K562 (cell line): ENCODE measurements around the gene ZNF618. TPM values are rescaled to one million over a fixed set of nuclear protein-coding genes. Genes with fewer than 3 reads are reported as not detected.

Source experiments
- ATAC-seq: fragments of 200-7000 bp; cut with Tn5 transposase; 3 replicates; pipeline ENCODE4 v1.9.1; 2020; ENCODE audit warnings: moderate library complexity
- BruUV-seq: library from RNA; stranded (reverse); fragments of 400-500 nt; replicated peaks from 2 replicates; lab custom pipeline; 2021; lab: Mats Ljungman, UMichigan
- CTCF ChIA-PET: fragments of 300-600 bp; formaldehyde crosslinking; extraction: SDS; loops from one replicate; lab custom pipeline; 2021; ENCODE audit warnings: low intra/inter-chr PET ratio; lab: Yijun Ruan, JAX
- POLR2A ChIA-PET: fragments of 300-600, 350-650 bp; sonication (Branson Sonifier 250); formaldehyde crosslinking; extraction: SDS; loops from one replicate; lab custom pipeline; 2021; ENCODE audit warnings: antibody characterized with exemption, inconsistent platforms; lab: Yijun Ruan, JAX
- DNase-seq, 4 experiments: peaks; one replicate each; pipeline versions ENCODE4 v3.0.0 to v3.0.0-alpha.2; 2011 to 2018; ENCODE audit warnings: low spot score in 3 of 4, mixed read lengths in 3 of 4; ENCODE audit errors: extremely low read depth in 1 of 4
- FAIRE-seq: peaks from 2 replicates; lab custom pipeline; 2011; peaks lifted over from hg19 to GRCh38; lab: Jason Lieb, UNC
- H2AFZ ChIP-seq: 2 replicates; pipeline ENCODE4 v1.6.0; 2011; ENCODE audit warnings: low read depth, low read length, control low read depth, inconsistent platforms
- H3K27ac ChIP-seq: fragments of 200-600 bp; 3 replicates; pipeline ENCODE4 v1.8.0; 2011; ENCODE audit warnings: low read depth, mild to moderate bottlenecking, control low read depth, inconsistent platforms, low read length, moderate library complexity, mixed read lengths; ENCODE audit errors: extremely low read depth
- H3K27me3 ChIP-seq, 2 experiments: fragments of 300-600 bp in 1 of 2; 2 replicates in 1 of 2; 3 replicates in 1 of 2; pipeline versions ENCODE4 v1.6.0 to v1.8.0; 2011; ENCODE audit warnings: inconsistent platforms in 2 of 2, low read length in 2 of 2, mild to moderate bottlenecking in 1 of 2, mixed read lengths in 1 of 2, moderate library complexity in 1 of 2; ENCODE audit not compliant: control insufficient read depth in 2 of 2, insufficient read depth in 2 of 2
- H3K36me3 ChIP-seq: fragments of 300-600 bp; 3 replicates; pipeline ENCODE4 v1.8.0; 2011; ENCODE audit warnings: mild to moderate bottlenecking, low read length, inconsistent platforms; ENCODE audit not compliant: control insufficient read depth, insufficient read depth
- H3K4me1 ChIP-seq, 2 experiments: fragments of 200-600 bp in 1 of 2; replicated peaks in 1 of 2; 2 replicates in 1 of 2; 3 replicates in 1 of 2; pipeline versions ENCODE4 v1.5.1 to v1.8.0; 2011; ENCODE audit warnings: inconsistent platforms in 2 of 2, low read length in 2 of 2, mild to moderate bottlenecking in 1 of 2, mixed read lengths in 1 of 2, moderate library complexity in 1 of 2; ENCODE audit not compliant: control insufficient read depth in 2 of 2, insufficient read depth in 2 of 2
- H3K4me2 ChIP-seq: 2 replicates; pipeline ENCODE4 v1.6.1; 2011; ENCODE audit warnings: low read length, control low read depth, inconsistent platforms, mixed read lengths; ENCODE audit not compliant: insufficient read depth
- H3K4me3 ChIP-seq: fragments of 200-600 bp; sonication (generic), shearing (Covaris generic); 2 replicates; pipeline ENCODE4 v1.5.1; 2016; ENCODE audit warnings: control low read depth, inconsistent platforms
- H3K79me2 ChIP-seq: fragments of 200-600 bp; 3 replicates; pipeline ENCODE4 v1.8.0; 2011; ENCODE audit warnings: low read length, inconsistent platforms; ENCODE audit not compliant: control insufficient read depth, insufficient read depth
- H3K9ac ChIP-seq, 2 experiments: 2 replicates each; pipeline versions ENCODE4 v1.6.0 to v1.6.1; 2011; ENCODE audit warnings: low read depth in 2 of 2, low read length in 2 of 2, control low read depth in 1 of 2, inconsistent platforms in 1 of 2, mild to moderate bottlenecking in 1 of 2, mixed read lengths in 1 of 2; ENCODE audit not compliant: insufficient read depth in 1 of 2
- H3K9me1 ChIP-seq: one replicate; pipeline ENCODE4 v1.6.0; 2011; ENCODE audit warnings: inconsistent platforms, mild to moderate bottlenecking, low read length, moderate library complexity; ENCODE audit not compliant: control insufficient read depth, insufficient read depth
- H3K9me3 ChIP-seq: replicated peaks from 2 replicates; pipeline ENCODE4 v1.5.1; 2011; ENCODE audit warnings: low read depth, low read length, inconsistent platforms; ENCODE audit not compliant: control insufficient read depth, insufficient read depth
- H4K20me1 ChIP-seq: replicated peaks from 2 replicates; pipeline ENCODE4 v1.6.1; 2011; ENCODE audit warnings: low read length, inconsistent platforms, mixed read lengths; ENCODE audit not compliant: control insufficient read depth, insufficient read depth
- BRCA1 ChIP-seq, 2 experiments: fragments of 450-650 bp in 1 of 2; sonication (generic) in 1 of 2; formaldehyde crosslinking in 1 of 2; IDR thresholded peaks; 2 replicates each; pipeline versions ENCODE4 v1.5.0 to v1.6.1; 2017 to 2020; ENCODE audit warnings: mild to moderate bottlenecking in 1 of 2, missing genetic modification reagents in 1 of 2
- E2F3 ChIP-seq: fragments of 250-450 bp; sonication (Bioruptor Pico); IDR thresholded peaks from 2 replicates; pipeline ENCODE4 v1.4.0; 2020; ENCODE audit warnings: mild to moderate bottlenecking
- E2F5 ChIP-seq: sonication (generic); formaldehyde crosslinking; IDR thresholded peaks from 2 replicates; pipeline ENCODE4 v1.8.0; 2022; ENCODE audit warnings: mild to moderate bottlenecking, missing genetic modification reagents
- GABPA ChIP-seq: fragments of 200-800 bp; sonication (Bioruptor generic); conservative IDR thresholded peaks from 2 replicates; pipeline ENCODE4 v1.6.1; 2016; ENCODE audit warnings: low read depth, missing genetic modification characterization, missing compliant biosample characterization
- ILK ChIP-seq: fragments of 450-650 bp; IDR thresholded peaks from 2 replicates; pipeline ENCODE4 v1.6.1; 2016; ENCODE audit warnings: missing genetic modification characterization, low read depth, mild to moderate bottlenecking, missing compliant biosample characterization, moderate library complexity, borderline replicate concordance
- IRF2 ChIP-seq: sonication (generic); formaldehyde crosslinking; IDR thresholded peaks from 2 replicates; pipeline ENCODE4 v1.8.1; 2022; ENCODE audit warnings: mild to moderate bottlenecking, missing genetic modification reagents
- MTA1 ChIP-seq: fragments of 450-650 bp; IDR thresholded peaks from 2 replicates; pipeline ENCODE4 v1.6.1; 2017; ENCODE audit warnings: borderline replicate concordance
- MTA3 ChIP-seq: fragments of 450-650 bp; formaldehyde crosslinking; IDR thresholded peaks from 2 replicates; pipeline ENCODE4 v1.6.1; 2017; ENCODE audit warnings: mild to moderate bottlenecking, borderline replicate concordance
- PTTG1 ChIP-seq: fragments of 450-650 bp; IDR thresholded peaks from 2 replicates; pipeline ENCODE4 v1.6.1; 2016; ENCODE audit warnings: low read depth, mild to moderate bottlenecking, missing genetic modification characterization, missing compliant biosample characterization
- ZNF277 ChIP-seq: fragments of 250-450 bp; sonication (Bioruptor Pico); IDR thresholded peaks from 2 replicates; pipeline ENCODE4 v1.8.0; 2022; ENCODE audit warnings: inconsistent platforms, mild to moderate bottlenecking, moderate library complexity, borderline replicate concordance
- WGBS: fragments of 100-300 bp; shearing (Covaris generic); methylation state at CpG from one replicate; pipeline ENCODE4 v1.1.6; 2016; ENCODE audit warnings: low coverage, mixed read lengths; ENCODE audit not compliant: insufficient coverage; ENCODE audit errors: missing lambda C conversion rate; 5-methylcytosine and 5-hydroxymethylcytosine counted together
- in situ Hi-C: fragments of 300-500 bp; cut with MboI; formaldehyde crosslinking; loops from 4 replicates; pipeline ENCODE4 v1.15.0; 2018; ENCODE audit warnings: inconsistent platforms, mixed read lengths
- intact Hi-C: fragments of 100-400 bp; cut with micrococcal nuclease; formaldehyde crosslinking; loops from 2 replicates; pipeline ENCODE4 v1.14.2; 2022
- polyA plus RNA-seq, 8 experiments: library from polyadenylated mRNA; depleted of rRNA in 4 of 8; stranded (reverse) in 5 of 8; unstranded in 3 of 8; fragments of >200 nt; fragmentation: Nextera tagmentation in 2 of 8; fragmentation: Illumina TruSeq in 1 of 8; extraction: Ambion mirVana in 2 of 8; extraction: Trizol in 1 of 8; gene quantifications; 2 replicates each; pipeline versions ENCODE4 v1.2.1 to v1.2.3, GENCODE V29; 2011 to 2014; ENCODE audit warnings: inconsistent platforms in 1 of 8, missing spikeins in 1 of 8
- total RNA-seq, 7 experiments: library from RNA; depleted of rRNA in 6 of 7; stranded (reverse); fragments of >200 nt in 6 of 7; fragmentation: Illumina TruSeq in 2 of 7; extraction: Trizol in 2 of 7; gene quantifications; 2 replicates each; pipeline versions ENCODE4 v1.2.1 to v1.2.3, GENCODE V29; 2011 to 2021; ENCODE audit warnings: low replicate concordance in 1 of 7
- TF ChIP-seq, protein P1 (sequence below), 2 experiments: fragments of 150-350 bp in 1 of 2; IDR thresholded peaks; 2 replicates each; pipeline ENCODE4 v1.6.1; 2012 to 2016; ENCODE audit warnings: low read depth in 2 of 2, low read length in 2 of 2, mild to moderate bottlenecking in 1 of 2, moderate library complexity in 1 of 2
- TF ChIP-seq, protein P2 (sequence below): fragments of 250-450 bp; sonication (Bioruptor Pico); IDR thresholded peaks from 2 replicates; pipeline ENCODE4 v1.9.0; 2021; ENCODE audit warnings: mild to moderate bottlenecking, inconsistent platforms

Gene ZNF618
- total and polyA plus RNA-seq, 9 of the 15 experiments (the other 6 are each of a cell fraction or from before 2014, with no cell fraction given) = 0.08 to 13.7 (median 3.4) TPM

DNA sequence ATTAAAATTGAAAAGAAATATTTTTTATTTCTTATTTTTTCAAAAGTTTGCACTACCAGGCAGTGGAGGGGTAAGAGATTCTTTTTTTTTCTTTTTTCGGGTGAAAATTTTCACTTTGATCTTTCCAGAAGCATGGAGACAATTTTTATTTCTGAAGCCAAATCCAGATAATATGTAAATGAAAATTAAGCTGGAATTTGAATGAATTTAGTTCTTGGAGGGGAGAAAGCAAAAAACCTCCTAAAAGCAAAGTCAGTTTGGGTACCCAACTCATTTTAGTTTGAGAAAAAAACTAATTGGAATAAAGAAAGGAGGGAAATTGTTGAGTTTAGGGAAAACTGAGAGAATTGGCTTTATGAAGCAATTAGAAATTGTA, 872 bp downstream of the ZNF618 start (continued):
- TF ChIP-seq ZNF277 = no peak
- no peak for TF ChIP-seq MTA1
- no peak for TF ChIP-seq PTTG1

GRCh38 chr9:113879318-113879717, 3.2 kb downstream of the ZNF618 start:
- WGBS = 26% methylated on average over 4 of the region's 4 CpGs
- no peaks in the 10 kb centered on the region for H3K27me3 ChIP-seq
- H4K20me1 ChIP-seq = no peaks in the 10 kb centered on the region
- H3K9me1 ChIP-seq = no peaks in the 10 kb centered on the region
- peaks cover 0 to 34% of the 10 kb centered on the region in 2 experiments; a peak in 4 of 5 replicates for H3K4me1 ChIP-seq
- DNase-seq = peak in 3 of 4 experiments; percentile 31 to 80 (median 51)
- no TSS peak for BruUV-seq
- in situ Hi-C loops = no loop called here
- peak; percentile 80 for ATAC-seq
- peak overlapping the region; percentile 72 for H3K27ac ChIP-seq
- H3K9me3 ChIP-seq = no peaks in the 10 kb centered on the region
- H3K79me2 ChIP-seq = peaks cover 74% of the 10 kb centered on the region
- 0 out of 2 replicates have a peak overlapping the region, but pooled peaks have one; percentile 3 for H3K4me3 ChIP-seq
- H3K9ac ChIP-seq = peak overlapping the region in 1 of 2 experiments; percentile 62; a peak in 2 of 4 replicates
- intact Hi-C loops = loop anchor here (10.0 kb wide), 1 partner anchor 145 kb away; no protein-coding TSS in a partner anchor
- FAIRE-seq = peak; percentile 70
- H2AFZ ChIP-seq = peak overlapping the region; percentile 76
- ChIA-PET POLR2A (interaction anchor here (0.9 to 1.0 kb wide), 2 partner anchors 23 to 37 kb away, joined by 4 read pairs; no protein-coding TSS in a partner anchor), CTCF (interaction anchor here (0.6 kb wide), 1 partner anchor 296 kb away, joined by 4 read pairs; no protein-coding TSS in a partner anchor)
- peak overlapping the region; percentile 63 for H3K4me2 ChIP-seq
- H3K36me3 ChIP-seq = no peaks in the 10 kb centered on the region
- TF ChIP-seq MTA3 = no peak
- TF ChIP-seq E2F5 (CRISPR knock-in tag) = no peak
- TF ChIP-seq ILK (tag) = no peak
- TF ChIP-seq BRCA1 (IDR thresholded peaks at IDR 0.05) = no peak
- no peak for TF ChIP-seq BRCA1 (CRISPR knock-in tag; IDR thresholded peaks at IDR 0.05)
- TF ChIP-seq GABPA (tag) = peak; percentile 20; the same call in 1 of the 2 replicates
- TF ChIP-seq, protein P1, sequence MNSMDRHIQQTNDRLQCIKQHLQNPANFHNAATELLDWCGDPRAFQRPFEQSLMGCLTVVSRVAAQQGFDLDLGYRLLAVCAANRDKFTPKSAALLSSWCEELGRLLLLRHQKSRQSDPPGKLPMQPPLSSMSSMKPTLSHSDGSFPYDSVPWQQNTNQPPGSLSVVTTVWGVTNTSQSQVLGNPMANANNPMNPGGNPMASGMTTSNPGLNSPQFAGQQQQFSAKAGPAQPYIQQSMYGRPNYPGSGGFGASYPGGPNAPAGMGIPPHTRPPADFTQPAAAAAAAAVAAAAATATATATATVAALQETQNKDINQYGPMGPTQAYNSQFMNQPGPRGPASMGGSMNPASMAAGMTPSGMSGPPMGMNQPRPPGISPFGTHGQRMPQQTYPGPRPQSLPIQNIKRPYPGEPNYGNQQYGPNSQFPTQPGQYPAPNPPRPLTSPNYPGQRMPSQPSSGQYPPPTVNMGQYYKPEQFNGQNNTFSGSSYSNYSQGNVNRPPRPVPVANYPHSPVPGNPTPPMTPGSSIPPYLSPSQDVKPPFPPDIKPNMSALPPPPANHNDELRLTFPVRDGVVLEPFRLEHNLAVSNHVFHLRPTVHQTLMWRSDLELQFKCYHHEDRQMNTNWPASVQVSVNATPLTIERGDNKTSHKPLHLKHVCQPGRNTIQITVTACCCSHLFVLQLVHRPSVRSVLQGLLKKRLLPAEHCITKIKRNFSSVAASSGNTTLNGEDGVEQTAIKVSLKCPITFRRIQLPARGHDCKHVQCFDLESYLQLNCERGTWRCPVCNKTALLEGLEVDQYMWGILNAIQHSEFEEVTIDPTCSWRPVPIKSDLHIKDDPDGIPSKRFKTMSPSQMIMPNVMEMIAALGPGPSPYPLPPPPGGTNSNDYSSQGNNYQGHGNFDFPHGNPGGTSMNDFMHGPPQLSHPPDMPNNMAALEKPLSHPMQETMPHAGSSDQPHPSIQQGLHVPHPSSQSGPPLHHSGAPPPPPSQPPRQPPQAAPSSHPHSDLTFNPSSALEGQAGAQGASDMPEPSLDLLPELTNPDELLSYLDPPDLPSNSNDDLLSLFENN (IDR thresholded peaks at IDR 0.05; ENCODE audit: low read depth in 2 of 2, low read length in 2 of 2) = no peak
- no peak for TF ChIP-seq E2F3
- TF ChIP-seq IRF2 = no peak
- TF ChIP-seq, protein P2, sequence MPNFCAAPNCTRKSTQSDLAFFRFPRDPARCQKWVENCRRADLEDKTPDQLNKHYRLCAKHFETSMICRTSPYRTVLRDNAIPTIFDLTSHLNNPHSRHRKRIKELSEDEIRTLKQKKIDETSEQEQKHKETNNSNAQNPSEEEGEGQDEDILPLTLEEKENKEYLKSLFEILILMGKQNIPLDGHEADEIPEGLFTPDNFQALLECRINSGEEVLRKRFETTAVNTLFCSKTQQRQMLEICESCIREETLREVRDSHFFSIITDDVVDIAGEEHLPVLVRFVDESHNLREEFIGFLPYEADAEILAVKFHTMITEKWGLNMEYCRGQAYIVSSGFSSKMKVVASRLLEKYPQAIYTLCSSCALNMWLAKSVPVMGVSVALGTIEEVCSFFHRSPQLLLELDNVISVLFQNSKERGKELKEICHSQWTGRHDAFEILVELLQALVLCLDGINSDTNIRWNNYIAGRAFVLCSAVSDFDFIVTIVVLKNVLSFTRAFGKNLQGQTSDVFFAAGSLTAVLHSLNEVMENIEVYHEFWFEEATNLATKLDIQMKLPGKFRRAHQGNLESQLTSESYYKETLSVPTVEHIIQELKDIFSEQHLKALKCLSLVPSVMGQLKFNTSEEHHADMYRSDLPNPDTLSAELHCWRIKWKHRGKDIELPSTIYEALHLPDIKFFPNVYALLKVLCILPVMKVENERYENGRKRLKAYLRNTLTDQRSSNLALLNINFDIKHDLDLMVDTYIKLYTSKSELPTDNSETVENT (CRISPR knock-in tag) = no peak
